ENCODE measurements around the gene AAK1. TPM values are rescaled to one million over a fixed set of nuclear protein-coding genes. Genes with fewer than 3 reads are reported as not detected.
"Not testable (repeated sequence)": the region's sequence is repeated elsewhere in the genome, so short reads cannot be mapped to it uniquely, and the experiment has no call there.

AAK1 gene
- polyA plus RNA-seq, 1 donor from 2014 or later, result 6.0 TPM

DNA sequence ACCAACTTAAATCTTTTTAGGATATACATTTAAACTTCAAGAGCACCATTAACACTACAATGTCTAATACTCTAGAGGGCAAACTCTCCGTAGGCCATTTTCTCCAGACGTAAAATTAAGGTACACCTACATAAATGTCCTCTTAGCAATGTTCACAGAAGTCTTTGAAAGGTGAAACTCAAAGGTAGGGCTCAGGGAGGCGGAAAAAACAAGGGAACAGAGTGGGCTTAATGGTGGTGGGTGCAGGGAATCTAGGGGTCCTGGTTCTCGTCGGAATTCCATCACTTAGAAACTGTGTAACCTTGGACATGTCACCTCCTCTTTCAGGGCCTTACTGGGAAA lies 207.0 kb downstream of the AAK1 start:
- Mint-ChIP-seq H3K9me3 (peaks cover 0 to 8% (median 0%) of the 10 kb centered on the region in 3 donors), H3K4me1 (peaks cover 19 to 26% (median 21%) of the 10 kb centered on the region in 3 donors), H3K4me3 (peak overlapping the region; percentile 98 to 100 (median 100)), H3K36me3 (peaks cover 2% of the 10 kb centered on the region), H3K27me3 (no peaks in the 10 kb centered on the region), H3K27ac (peak overlapping the region; percentile 99)

DNA sequence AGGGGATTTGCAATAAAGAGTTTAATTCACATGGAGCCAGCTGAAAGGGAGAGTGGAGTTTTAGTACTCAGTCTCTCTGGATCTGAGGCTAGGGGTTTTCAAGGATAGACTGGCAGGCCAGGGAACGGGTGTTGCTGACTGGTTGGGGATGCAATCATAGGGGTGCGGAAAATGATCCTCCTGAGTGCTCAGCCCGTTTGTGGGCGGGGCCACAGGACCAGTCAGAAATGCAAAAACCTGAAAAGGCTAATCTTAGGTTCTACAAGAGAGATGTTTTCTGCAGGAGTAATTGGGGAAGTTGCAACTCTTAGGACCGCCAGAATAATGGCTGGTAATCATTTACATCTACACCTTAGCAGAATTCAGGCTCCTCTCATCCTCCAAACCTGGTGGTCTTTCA lies 208.8 kb downstream of the AAK1 start:
- peak overlapping the region in 2 of 3 donors; percentile 12 to 68 for H3K27ac Mint-ChIP-seq
- H3K4me1 Mint-ChIP-seq, result peaks cover 19 to 26% (median 21%) of the 10 kb centered on the region in 3 donors
- H3K36me3 Mint-ChIP-seq, result no peaks in the 10 kb centered on the region
- H3K27me3 Mint-ChIP-seq, result no peaks in the 10 kb centered on the region
- H3K9me3 Mint-ChIP-seq, result peaks cover 0 to 8% (median 0%) of the 10 kb centered on the region in 3 donors
- H3K4me3 Mint-ChIP-seq, result peak overlapping the region in 2 of 4 donors; percentile 65 to 99

DNA sequence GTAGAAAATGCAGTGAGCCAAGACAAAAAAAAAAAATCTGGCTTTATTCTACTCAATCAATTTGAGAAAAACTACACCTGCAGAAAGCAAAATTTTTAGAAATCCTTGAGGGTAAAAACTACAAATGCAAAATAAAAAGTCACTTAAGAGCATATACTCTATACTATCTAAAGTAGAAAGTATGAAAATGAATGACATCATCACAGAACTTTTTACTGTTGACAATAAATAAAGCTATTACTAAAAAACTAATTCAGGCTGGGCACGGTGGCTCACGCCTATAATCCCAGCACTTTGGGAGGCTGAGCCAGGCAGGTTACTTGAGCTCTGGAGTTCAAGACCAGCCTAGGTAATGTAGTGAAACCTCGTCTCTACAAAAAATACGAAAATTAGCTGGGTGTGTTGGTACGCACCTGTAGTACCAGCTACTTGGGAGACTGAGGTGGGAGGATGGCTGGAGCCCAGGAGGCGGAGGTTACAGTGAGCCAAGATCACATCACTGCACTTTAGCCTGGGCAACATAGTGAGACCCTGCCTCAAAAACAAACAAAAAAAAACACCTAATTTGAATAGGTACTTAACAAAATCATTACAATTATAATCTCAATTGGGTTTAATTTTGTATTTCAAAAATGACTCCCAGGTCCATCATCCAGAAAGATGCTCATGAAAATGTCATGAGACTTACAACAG lies 213.9 kb downstream of the AAK1 start:
- no peaks in the 10 kb centered on the region for H3K27me3 Mint-ChIP-seq
- no peaks in the 10 kb centered on the region for H3K9me3 Mint-ChIP-seq
- no peaks in the 10 kb centered on the region for H3K36me3 Mint-ChIP-seq
- H3K4me3 Mint-ChIP-seq, result no peak overlapping the region
- H3K4me1 Mint-ChIP-seq, result peaks cover 2 to 5% (median 3%) of the 10 kb centered on the region in 3 donors
- no peak overlapping the region for H3K27ac Mint-ChIP-seq

DNA sequence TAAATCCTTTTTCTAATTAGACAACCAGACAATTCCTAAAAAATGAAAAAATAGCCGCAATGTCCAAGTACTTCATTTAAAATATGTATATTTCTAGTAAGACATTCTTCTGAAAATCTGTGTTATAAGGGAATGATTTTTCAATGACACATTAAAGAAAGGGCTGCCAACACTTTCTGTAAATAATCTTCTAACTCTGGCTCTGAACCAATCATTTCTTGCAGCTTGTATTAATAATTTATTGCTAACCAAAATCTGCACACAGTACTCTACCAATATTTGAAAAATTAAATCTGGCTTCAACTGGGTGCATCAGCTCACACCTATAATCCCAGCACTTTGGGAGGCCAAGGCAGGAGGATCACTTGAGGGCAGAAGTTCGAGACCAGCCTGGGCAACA lies 214.6 kb downstream of the AAK1 start:
- Mint-ChIP-seq H3K9me3 (no peaks in the 10 kb centered on the region), H3K4me1 (peaks cover 0 to 3% (median 0%) of the 10 kb centered on the region in 3 donors), H3K27ac (no peak overlapping the region), H3K36me3 (no peaks in the 10 kb centered on the region), H3K4me3 (no peak overlapping the region), H3K27me3 (no peaks in the 10 kb centered on the region)

DNA sequence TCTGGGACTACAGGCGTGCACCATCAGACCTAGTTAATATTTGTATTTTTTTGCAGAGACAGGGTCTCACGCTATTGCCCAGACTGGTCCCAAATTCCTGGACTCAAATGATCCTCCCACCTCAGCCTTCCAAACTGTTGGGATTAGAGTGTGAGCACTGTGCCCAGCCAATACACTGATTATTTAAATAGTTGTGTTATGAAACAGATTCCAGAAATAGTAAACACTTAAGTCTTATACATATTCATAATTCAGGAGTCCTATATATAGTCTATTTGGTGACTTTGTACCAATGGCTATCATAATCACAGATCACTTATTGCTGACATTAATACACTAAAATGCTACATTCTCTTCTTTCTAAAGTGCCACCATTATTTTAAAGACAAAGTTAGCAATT lies 219.1 kb downstream of the AAK1 start:
- peaks cover 0 to 2% (median 0%) of the 10 kb centered on the region in 3 donors for H3K4me1 Mint-ChIP-seq
- H3K27me3 Mint-ChIP-seq, result no peaks in the 10 kb centered on the region
- H3K27ac Mint-ChIP-seq, result no peak overlapping the region

DNA sequence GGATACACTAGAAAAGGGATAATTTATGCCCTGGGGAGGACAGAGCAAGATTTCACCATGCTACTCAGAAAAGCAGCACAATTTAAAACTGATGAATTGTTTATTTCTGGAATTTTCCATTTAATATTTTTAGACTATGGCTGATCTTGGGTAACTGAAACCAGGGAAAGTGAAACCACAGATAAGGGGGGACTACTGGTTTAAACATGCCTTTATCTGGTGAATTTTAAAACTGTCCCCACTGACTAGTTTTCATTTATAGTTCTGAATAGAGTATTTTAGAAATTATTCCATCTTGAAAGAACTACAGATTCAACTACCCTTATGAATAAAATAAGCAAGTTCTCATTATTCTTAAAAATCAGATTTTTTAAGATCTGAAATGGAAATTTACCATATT lies 221.3 kb downstream of the AAK1 start:
- H3K9me3 Mint-ChIP-seq, result no peaks in the 10 kb centered on the region
- no peaks in the 10 kb centered on the region for H3K27me3 Mint-ChIP-seq
- peak overlapping the region in 1 of 3 donors; percentile 85 for H3K27ac Mint-ChIP-seq
- no peak overlapping the region for H3K4me3 Mint-ChIP-seq
- H3K4me1 Mint-ChIP-seq, result peaks cover 0 to 2% (median 0%) of the 10 kb centered on the region in 3 donors
- H3K36me3 Mint-ChIP-seq, result peaks cover 8% of the 10 kb centered on the region

More for the DNA sequence above, 219.1 kb downstream of the AAK1 start:
- H3K36me3 Mint-ChIP-seq, result peaks cover 3% of the 10 kb centered on the region
- no peaks in the 10 kb centered on the region for H3K9me3 Mint-ChIP-seq
- H3K4me3 Mint-ChIP-seq, result no peak overlapping the region

DNA sequence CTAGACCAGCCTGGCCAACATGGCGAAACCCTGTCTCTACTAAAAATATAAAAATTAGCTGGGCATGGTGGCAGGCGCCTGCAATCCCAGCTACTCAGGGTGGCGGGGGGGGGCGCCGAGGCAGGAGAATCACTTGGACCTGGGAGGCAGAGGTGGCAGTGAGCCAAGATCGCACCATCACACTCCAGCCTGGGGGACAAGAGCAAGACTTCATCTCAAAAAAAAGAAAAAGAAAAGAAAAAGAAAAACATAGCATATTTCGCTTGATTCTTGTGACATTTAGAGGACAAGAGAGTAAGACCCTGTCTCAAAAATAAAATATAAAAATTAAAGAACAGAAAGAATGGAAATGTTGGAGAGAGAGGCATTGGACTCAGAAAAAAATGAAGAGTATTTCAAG lies 224.4 kb downstream of the AAK1 start:
- H3K27ac Mint-ChIP-seq, H3K9me3 Mint-ChIP-seq, H3K4me3 Mint-ChIP-seq, H3K36me3 Mint-ChIP-seq, H3K4me1 Mint-ChIP-seq, H3K27me3 Mint-ChIP-seq: not testable (repeated sequence)

DNA sequence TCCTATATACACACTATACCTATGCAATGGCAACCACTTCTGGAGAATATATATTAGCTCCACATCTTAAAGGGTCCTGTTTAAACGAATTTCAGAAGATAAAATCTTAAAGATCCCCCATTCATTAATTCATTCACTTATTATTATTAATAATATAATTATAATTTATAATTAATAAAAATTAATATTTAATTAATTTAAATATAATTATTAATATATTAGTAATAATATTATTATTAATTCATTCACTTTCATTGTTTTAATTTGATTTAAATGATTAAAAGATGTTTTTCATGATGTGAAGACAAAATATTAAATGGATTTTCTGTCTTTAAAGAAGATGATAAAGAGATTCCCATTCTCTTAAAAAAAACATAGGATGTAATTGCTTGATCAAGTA lies 227.4 kb downstream of the AAK1 start:
- no peaks in the 10 kb centered on the region for H3K4me1 Mint-ChIP-seq
- no peak overlapping the region for H3K27ac Mint-ChIP-seq
- no peaks in the 10 kb centered on the region for H3K9me3 Mint-ChIP-seq
- no peak overlapping the region for H3K4me3 Mint-ChIP-seq
- peaks cover 8% of the 10 kb centered on the region for H3K36me3 Mint-ChIP-seq
- no peaks in the 10 kb centered on the region for H3K27me3 Mint-ChIP-seq

Other genes starting within 250 kb of the AAK1 start
- gene NFU1, start 206.3 kb downstream of the AAK1 start, polyA plus RNA-seq, result 87.2 TPM
- 121 TPM for gene ANXA4, start 98.4 kb upstream of the AAK1 start, polyA plus RNA-seq
- 25.7 TPM for gene GMCL1, start 185.9 kb upstream of the AAK1 start, polyA plus RNA-seq

Measured in IgD-negative memory B cell (primary cell).